ELF-1 (cell line): ENCODE data around the gene ATP10B.
A peak's percentile ranks its signal among the peaks of the same experiment; 100 is the strongest.
"Not testable (repeated sequence)": the region's sequence is repeated elsewhere in the genome, so short reads cannot be mapped to it uniquely, and the experiment has no call there.

Experiments used
- DNase-seq: peaks from one replicate; pipeline ENCODE4 v3.0.0-alpha.2; 2016; ENCODE audit warnings: low read depth, low spot score

Gene ATP10B

GRCh38 chr5:160831801-160832200 is 20.2 kb downstream of the ATP10B start:
- DNase-seq = no peak

DNA sequence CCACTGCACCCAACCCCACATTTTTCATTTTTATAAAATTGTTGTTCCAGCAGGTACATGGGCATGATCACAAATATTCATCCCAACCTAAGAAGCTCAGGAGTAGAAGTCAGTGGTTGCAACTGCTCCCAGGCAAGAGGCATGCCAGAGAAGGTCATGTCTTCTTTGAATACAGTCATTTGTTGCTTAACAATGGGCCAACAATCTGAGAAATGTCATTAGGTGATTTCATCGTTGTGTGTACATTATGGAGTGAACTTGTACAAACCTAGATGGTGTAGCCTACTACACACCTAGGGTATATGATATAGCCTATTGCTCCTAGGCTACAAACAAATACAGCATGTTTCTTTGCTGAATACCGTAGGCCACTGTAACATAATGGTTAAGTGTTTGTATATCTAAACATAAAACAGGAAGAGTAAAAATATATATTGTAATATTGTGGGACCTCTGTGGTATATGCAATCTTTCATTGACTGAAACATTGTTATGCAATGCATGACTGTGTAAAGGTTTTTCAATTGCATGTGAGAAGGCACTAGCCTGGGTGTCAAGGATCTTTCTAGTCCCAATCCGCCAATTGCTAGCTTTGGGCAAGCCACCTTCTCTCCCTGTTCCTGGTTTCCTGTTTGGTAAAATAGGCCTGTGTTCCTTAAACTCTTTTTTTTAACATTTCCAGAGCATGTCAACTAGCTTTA is 27.6 kb downstream of the ATP10B start:
- DNase-seq = no peak

DNA sequence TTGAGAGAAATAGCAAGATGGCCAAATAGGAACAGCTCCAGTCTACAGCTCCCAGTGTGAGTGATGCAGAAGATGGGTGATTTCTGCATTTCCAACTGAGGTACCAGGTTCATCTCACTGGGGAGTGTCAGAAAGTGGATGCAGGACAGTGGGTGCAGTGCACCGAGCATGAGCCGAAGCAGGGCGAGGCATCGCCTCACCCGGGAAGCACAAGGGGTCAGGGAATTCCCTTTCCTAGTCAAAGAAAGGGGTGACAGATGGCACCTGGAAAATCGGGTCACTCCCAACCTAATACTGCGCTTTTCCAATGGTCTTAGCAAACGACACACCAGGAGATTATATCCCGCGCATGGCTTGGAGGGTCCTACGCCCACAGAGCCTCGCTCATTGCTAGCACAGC is 39.0 kb downstream of the ATP10B start:
- DNase-seq = not testable (repeated sequence)

GRCh38 chr5:160805376-160805775 is 46.6 kb downstream of the ATP10B start:
- peak; percentile 3 for DNase-seq

DNA sequence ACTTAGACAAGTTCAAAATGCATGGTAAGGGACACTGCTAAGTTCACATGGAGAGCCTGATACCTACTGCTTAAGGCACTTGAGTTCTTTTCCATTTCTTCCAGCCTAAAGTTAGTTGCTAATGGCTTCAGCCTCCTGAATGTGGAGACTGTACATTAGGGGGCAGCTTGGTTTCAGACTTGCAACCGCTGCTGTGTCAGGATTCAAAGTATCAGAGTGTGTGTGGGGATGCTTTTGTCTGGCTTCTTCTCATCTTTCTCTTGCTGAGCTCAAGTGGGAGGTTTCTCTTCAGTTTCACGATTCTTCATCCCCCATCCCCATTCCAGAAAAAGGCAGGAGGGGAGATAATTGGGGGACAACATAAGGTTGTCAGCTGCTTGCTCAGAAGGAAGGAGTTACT is 49.4 kb downstream of the ATP10B start:
- DNase-seq = peak; percentile 3

GRCh38 chr5:160800375-160801275 is 51.4 kb downstream of the ATP10B start:
- no peak for DNase-seq

- DNase-seq = no peak
Observed at GRCh38 chr5:160799184-160799583, 52.8 kb downstream of the ATP10B start.

- no peak for DNase-seq
Observed at GRCh38 chr5:160797020-160797419, 55.0 kb downstream of the ATP10B start.

DNA sequence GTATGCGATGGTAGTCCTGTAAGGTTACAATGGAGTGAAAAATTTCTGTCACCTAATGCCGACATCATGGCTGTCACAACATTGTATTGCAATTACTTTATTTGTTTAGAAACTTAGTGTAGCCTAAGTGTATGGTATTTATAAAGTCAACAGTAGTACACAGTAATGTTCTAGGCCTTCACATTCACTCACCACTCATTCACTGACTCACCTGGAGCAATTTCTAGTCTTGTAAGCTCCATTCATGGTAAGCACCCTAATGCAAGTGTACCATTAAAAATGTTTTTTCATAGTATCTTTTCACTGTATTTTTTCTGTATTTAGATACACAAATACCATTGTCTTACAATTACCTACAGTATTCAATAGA is 58.5 kb downstream of the ATP10B start:
- DNase-seq = no peak

DNA sequence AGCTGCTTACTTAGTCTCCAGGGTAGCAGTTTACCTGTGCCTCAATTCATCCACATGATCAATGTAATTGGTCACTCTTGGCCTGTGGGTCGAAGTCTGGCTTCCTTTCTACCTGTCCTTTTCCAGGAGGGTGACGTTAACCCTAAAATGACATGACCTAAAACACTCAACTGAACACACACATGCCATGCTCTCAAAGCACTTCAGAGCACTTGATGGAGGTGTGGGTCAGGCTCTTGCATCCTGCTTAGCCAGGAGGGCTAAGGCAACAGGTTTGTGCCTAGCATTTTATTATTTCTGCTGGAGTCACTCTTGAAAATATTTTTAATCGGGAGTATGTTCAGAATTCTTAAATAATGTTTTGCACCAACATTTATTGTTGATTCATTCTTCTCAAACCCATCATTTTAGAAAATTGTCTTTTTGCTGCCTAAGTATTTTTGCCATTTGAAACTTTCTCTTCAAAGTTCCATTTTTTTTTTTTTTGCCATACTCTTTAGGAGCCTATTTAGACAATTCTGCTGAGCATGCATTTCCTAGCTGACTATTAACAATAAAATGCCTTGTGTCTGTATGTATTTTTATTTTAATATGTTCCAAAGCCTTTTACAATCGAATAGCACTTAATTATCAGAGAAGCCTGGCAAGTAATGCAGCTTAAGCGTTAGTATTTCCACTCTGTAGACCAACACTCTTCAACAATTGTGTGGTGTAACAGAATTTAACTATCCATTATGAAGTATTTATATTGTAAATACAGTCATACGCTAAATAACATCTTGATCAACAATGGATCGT is 59.1 kb downstream of the ATP10B start:
- no peak for DNase-seq

- no peak for DNase-seq
Observed at GRCh38 chr5:160792281-160792680, 59.7 kb downstream of the ATP10B start.

DNA sequence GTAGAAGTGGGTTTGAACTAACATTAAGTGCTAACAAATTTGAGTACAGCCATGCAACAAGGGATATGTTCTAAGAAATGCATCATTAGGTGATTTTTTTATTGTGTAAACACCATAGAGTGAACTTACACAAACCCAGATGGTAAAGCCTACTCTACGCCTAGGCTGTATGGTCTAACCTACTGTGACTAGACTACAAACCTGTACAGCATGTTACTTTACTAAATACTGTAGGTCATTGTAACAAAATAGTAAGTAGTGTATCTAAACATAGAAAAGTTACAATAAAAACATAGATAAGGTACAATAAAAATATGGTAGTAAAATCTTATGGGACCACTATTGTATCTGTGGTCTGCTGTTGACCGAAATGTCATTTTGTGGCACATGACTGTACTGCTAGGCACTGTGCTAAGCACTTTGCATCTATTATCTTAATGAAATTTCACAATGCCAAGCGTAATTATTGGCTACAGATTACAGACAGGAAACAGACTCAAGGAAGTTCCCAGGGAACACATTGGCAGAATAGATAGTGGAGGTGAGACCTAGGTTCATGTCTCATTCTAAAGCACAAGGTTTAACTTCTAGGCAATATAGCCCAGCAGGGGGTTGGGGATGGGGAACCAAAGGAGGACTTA is 62.7 kb downstream of the ATP10B start:
- no peak for DNase-seq

DNA sequence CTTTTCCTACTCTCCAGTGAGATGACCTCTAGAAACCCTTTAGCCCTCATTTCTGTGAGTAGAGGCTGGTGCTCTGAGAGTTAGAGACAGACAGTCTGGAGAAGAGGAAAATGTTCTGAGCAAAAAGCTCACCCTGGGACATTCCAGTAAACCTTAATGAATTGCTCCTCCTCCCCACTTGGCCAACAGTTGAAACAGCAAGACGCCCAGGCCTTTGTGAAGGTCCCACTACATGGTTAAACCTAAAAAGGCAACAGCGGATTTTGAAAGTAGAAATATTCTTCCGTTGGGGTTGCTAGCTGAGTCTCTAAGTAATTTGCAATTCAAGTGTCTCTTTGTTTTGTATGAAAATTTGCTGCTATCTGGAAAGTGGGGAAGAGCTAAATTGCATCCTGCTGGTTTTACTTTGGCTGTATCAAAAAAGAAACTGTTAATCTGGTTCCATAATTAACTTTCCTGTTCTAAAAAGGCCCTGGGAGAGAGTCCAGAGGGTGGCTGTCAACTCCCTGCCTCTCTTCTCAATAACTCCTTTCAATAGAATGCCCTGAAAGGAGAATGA is 63.8 kb downstream of the ATP10B start:
- no peak for DNase-seq

- DNase-seq = peak; percentile 63
Observed at GRCh38 chr5:160787240-160787639, 64.8 kb downstream of the ATP10B start.

GRCh38 chr5:160774666-160775315 is 77.2 kb downstream of the ATP10B start:
- peak; percentile 33 for DNase-seq

DNA sequence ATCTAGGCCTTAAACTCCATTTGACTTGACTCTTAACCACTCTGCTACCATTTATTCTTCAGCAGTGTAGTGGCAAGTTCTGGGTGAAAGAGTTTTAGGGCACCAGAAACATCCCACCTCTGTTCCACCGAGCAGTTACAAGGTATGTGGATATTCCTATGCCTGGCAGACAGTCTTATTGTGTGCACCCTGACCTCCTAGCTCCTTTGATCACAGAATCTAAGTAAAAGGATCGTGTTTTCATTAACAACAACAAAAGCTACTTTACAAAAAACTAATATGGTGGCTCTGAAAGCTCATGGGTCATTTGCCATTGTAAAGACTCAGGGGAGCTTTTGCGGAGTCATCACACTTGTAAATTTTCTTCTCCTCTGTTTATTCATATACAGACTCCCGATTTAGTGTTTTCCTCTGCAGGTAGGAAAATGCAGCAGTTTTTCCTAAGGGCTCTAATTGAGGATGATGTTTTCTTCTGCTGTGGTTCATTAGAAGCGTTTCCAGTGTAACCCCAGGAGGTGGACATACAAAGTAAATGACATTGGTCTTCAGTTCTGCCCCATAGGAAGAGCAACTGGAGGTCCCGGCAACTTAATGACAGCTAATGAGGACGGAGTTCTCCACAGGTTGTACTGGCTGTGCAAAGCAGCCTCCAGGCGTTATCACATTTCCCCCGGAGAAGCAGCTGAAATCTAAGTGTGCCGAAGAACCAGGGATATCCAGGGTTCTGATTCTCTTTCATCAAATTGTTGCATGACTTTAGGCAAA is 78.2 kb downstream of the ATP10B start:
- DNase-seq = peak; percentile 40

- DNase-seq = peak; percentile 3
Observed at GRCh38 chr5:160772854-160773253, 79.2 kb downstream of the ATP10B start.

DNA sequence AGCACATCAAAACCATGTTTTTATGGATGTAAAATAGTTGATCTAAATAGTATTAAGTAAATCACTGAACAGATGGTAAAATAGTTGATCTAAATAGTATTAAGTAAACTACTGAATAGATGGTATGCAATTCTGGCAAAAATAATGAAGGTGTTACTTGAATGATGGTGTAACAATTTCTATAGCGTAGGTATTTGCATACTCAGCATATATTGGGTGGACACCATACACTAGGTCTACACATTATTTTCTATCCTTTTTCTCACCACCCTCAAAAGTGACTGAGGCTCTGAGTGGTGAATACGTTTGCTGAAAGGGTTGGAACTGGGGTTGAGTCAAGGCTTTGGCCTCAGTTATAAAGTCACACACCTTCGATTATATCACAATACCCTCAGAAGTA is 81.3 kb downstream of the ATP10B start:
- no peak for DNase-seq

DNA sequence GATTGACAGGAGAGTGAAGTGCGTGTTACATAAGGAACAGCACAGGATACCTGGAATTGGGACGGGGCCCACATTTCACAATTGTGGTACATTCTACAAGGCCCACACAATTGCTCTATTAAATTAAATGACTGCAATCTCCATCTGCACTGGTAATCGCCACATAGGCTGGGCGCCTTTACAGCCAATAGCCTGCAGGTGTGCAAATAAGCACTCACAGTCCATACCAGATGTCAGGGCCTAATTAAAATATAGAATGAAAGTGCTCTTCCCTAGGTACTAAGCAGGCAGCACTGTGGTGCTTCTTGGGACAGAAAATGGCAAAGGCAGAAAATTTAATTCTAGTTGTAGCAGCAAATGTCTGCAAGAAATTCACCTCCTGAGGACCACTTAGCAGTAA is 82.7 kb downstream of the ATP10B start:
- no peak for DNase-seq

DNA sequence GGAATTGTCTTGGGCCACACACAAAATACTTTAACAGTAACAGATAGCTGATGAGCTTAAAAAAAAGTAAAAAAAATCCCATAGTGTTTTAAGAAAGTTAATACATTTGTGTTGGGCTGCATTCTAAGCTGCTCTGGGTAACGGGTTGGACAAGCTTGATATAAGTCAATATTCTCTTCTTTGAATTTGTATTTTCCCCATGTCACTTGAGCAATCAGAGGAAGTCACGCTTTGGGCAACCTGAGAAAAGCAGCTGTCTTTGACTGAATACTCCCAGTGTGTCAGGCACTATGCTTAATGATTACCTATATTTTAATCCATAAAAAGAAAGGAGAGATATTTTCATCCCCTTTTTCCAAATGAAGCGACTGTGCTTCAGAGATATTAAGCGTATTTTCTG is 84.9 kb downstream of the ATP10B start:
- DNase-seq = no peak
